Measurements from ENCODE around the gene PARD3B. TPM values are rescaled to one million over a fixed set of nuclear protein-coding genes. Genes with fewer than 3 reads are reported as not detected.

PARD3B gene
- total RNA-seq, 1 donor from 2014 or later = 23.8 TPM

GRCh38 chr2:205129531-205129930, 584.3 kb downstream of the PARD3B start:
- H3K27me3 ChIP-seq (ENCODE audit: low read depth) = no peaks in the 10 kb centered on the region
- H3K9me3 ChIP-seq = no peaks in the 10 kb centered on the region
- H3K36me3 ChIP-seq = no peaks in the 10 kb centered on the region
- no peak for TF ChIP-seq CTCF (IDR thresholded peaks at IDR 0.05)
- ATAC-seq = no peak
- H3K4me3 ChIP-seq = no peak overlapping the region
- DNase-seq = no peak
- intact Hi-C loops (cut with DNase I) = no loop called here
- peaks cover 3% of the 10 kb centered on the region for H3K4me1 ChIP-seq
- H3K27ac ChIP-seq = no peak overlapping the region

GRCh38 chr2:205130111-205130829, 585.0 kb downstream of the PARD3B start:
- no peak overlapping the region for H3K4me3 ChIP-seq
- H3K36me3 ChIP-seq = no peaks in the 10 kb centered on the region
- H3K27ac ChIP-seq = no peak overlapping the region
- no peak for ATAC-seq
- no peaks in the 10 kb centered on the region for H3K9me3 ChIP-seq
- intact Hi-C loops (cut with DNase I) = no loop called here
- H3K4me1 ChIP-seq = peaks cover 3% of the 10 kb centered on the region
- no peak for TF ChIP-seq CTCF (IDR thresholded peaks at IDR 0.05)
- no peak for DNase-seq
- H3K27me3 ChIP-seq (ENCODE audit: low read depth) = no peaks in the 10 kb centered on the region

- H3K4me3 ChIP-seq = no peak overlapping the region
- no peak for ATAC-seq
- H3K4me1 ChIP-seq = peaks cover 3% of the 10 kb centered on the region
- TF ChIP-seq CTCF (IDR thresholded peaks at IDR 0.05) = no peak
- no peak for DNase-seq
- no peaks in the 10 kb centered on the region for H3K9me3 ChIP-seq
- no peaks in the 10 kb centered on the region for H3K27me3 ChIP-seq (ENCODE audit: low read depth)
- no peaks in the 10 kb centered on the region for H3K36me3 ChIP-seq
- intact Hi-C loops (cut with DNase I) = no loop called here
- no peak overlapping the region for H3K27ac ChIP-seq
Measured at GRCh38 chr2:205133544-205133943, 588.3 kb downstream of the PARD3B start.

GRCh38 chr2:205138735-205139134, 593.5 kb downstream of the PARD3B start:
- Histone ChIP-seq H3K36me3 (no peaks in the 10 kb centered on the region), H3K9me3 (no peaks in the 10 kb centered on the region), H3K27me3 (ENCODE audit: low read depth) (no peaks in the 10 kb centered on the region), H3K4me3 (no peak overlapping the region), H3K27ac (no peak overlapping the region), H3K4me1 (peaks cover 6% of the 10 kb centered on the region)
- TF ChIP-seq CTCF (IDR thresholded peaks at IDR 0.05) = no peak
- intact Hi-C loops (cut with DNase I) = no loop called here
- no peak for DNase-seq
- ATAC-seq = no peak

- Histone ChIP-seq H3K9me3 (no peaks in the 10 kb centered on the region), H3K4me1 (peaks cover 5% of the 10 kb centered on the region), H3K36me3 (no peaks in the 10 kb centered on the region), H3K27me3 (ENCODE audit: low read depth) (no peaks in the 10 kb centered on the region), H3K27ac (no peak overlapping the region), H3K4me3 (no peak overlapping the region)
- intact Hi-C loops (cut with DNase I) = no loop called here
- no peak for TF ChIP-seq CTCF (IDR thresholded peaks at IDR 0.05)
- ATAC-seq (peak; percentile 84 to 92), DNase-seq (peak; percentile 59)
Measured at GRCh38 chr2:205139822-205140463, 594.7 kb downstream of the PARD3B start.

All from lower lobe of right lung (tissue), 2 donors.